Left lung (tissue), 10 donors: ENCODE results near the gene MTA1. TPM values are rescaled to one million over a fixed set of nuclear protein-coding genes. Genes with fewer than 3 reads are reported as not detected.
A peak's percentile ranks its signal among the peaks of the same experiment; 100 is the strongest.

Source experiments
- ATAC-seq: fragments of 200-7000 bp; cut with Tn5 transposase; one replicate; pipeline ENCODE4 v1.9.1; 2020; ENCODE audit warnings: moderate library complexity
- DNase-seq, 4 donors: peaks; one replicate each; pipeline ENCODE4 v3.0.0-alpha.2; 2013 to 2020
- H3K27ac ChIP-seq, 2 donors: fragments of 200-600 bp; sonication (generic) in 1 of 2; one replicate each; pipeline versions ENCODE4 v1.5.0 to v1.8.0; 2020 to 2021
- H3K27me3 ChIP-seq, 2 donors: fragments of 200-600 bp; sonication (generic) in 1 of 2; one replicate each; pipeline versions ENCODE4 v1.5.0 to v1.8.0; 2020 to 2021
- H3K36me3 ChIP-seq, 2 donors: fragments of 200-600 bp; sonication (generic) in 1 of 2; one replicate each; pipeline versions ENCODE4 v1.5.0 to v1.8.0; 2020 to 2021
- H3K4me1 ChIP-seq, 2 donors: fragments of 200-600 bp; one replicate each; pipeline ENCODE4 v1.8.0; 2021
- H3K4me3 ChIP-seq, 2 donors: fragments of 200-600 bp; sonication (generic) in 1 of 2; one replicate each; pipeline versions ENCODE4 v1.5.0 to v1.8.0; 2020 to 2021; ENCODE audit warnings: mild to moderate bottlenecking in 1 of 2
- H3K9me3 ChIP-seq, 2 donors: fragments of 200-600 bp; sonication (generic) in 1 of 2; one replicate each; pipeline versions ENCODE4 v1.5.0 to v1.8.0; 2020 to 2021
- intact Hi-C, 2 donors: fragments of 100-400 bp; cut with DNase I; formaldehyde crosslinking; loops; one replicate each; pipeline versions ENCODE4 v1.11.2 to v1.14.2; 2022
- polyA plus RNA-seq, 6 donors: library from polyadenylated mRNA; unstranded; fragments of 120-200 nt; gene quantifications; one replicate each; pipeline ENCODE4 v1.2.1, GENCODE V29; 2013; ENCODE audit not compliant: insufficient read length in 6 of 6
- total RNA-seq, 2 donors: library from RNA; stranded (reverse); fragmentation: NEBNext Ultra II Directional; extraction: Animal tissue kit (Norgen Biotek cat#: 25700); gene quantifications; one replicate each; pipeline ENCODE4 v1.2.1, GENCODE V29; 2021
- TF ChIP-seq, protein P1 (sequence below), 2 donors: fragments of 200-600 bp; sonication (generic) in 1 of 2; IDR thresholded peaks; one replicate each; pipeline versions ENCODE4 v1.5.0 to v1.8.0; 2021; ENCODE audit warnings: antibody characterized with exemption in 2 of 2
- donor health status: DM: no; HTN: yes; CAD: no.
- donor health status: DM: no; HTN: no; CAD: no.

MTA1 gene
- total and polyA plus RNA-seq, 8 donors: 60.6 to 165 (median 118) TPM

DNA sequence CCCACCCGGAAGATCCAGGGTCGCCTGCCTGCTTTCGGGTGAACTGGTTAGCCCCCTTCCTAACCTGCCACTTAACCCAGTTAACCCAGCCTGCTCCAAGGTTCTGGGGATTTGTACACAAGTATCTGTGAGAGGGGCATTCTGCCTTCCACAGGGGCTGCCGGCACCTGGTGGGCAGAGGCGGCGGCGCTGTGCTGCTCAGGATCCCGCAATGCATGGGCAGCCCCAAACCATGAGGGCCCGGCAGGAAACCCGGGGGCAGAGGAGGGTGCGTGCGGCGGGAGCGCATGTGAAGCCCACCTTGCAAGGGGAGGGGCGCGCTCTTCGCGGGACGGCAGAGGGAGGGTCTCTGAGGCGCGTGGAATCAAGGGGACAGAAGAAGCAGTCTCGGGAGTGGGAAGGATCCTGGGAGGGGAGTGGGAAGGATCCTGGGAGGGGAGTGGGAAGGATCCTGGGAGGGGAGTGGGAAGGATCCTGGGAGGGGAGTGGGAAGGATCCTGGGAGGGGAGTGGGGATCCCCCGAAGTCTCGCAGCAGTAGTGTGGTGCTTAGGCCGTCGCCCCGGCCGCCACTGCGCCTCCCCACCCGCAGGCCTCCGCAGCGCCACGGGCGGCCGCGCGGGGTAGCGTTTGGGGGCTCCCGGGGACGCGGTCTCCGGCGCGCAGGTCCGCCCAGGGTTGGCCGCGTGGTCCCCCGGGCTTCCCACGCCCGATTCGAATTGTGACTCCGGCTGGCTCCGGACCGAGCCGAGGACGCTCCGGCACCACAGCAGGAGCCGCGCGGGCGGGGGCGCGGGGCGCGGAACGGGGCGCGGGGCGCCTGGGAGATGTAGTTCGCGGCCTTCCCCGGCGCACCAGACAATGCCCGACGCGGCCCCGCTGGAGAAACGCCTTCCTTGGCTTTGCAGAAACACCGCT is 4.9 kb upstream of the MTA1 start:
- Histone ChIP-seq H3K4me1 (peaks cover 9 to 36% of the 10 kb centered on the region in 2 donors), H3K27ac (peak overlapping the region in 1 of 2 donors; percentile 37), H3K9me3 (no peaks in the 10 kb centered on the region), H3K27me3 (peaks cover 14 to 56% of the 10 kb centered on the region in 2 donors), H3K36me3 (no peaks in the 10 kb centered on the region), H3K4me3 (peak overlapping the region; percentile 37 to 50)
- DNase-seq (peak in 3 of 4 donors; percentile 54 to 89 (median 67)), ATAC-seq (peak; percentile 80)
- intact Hi-C loops: no loop called here
- TF ChIP-seq, protein P1, sequence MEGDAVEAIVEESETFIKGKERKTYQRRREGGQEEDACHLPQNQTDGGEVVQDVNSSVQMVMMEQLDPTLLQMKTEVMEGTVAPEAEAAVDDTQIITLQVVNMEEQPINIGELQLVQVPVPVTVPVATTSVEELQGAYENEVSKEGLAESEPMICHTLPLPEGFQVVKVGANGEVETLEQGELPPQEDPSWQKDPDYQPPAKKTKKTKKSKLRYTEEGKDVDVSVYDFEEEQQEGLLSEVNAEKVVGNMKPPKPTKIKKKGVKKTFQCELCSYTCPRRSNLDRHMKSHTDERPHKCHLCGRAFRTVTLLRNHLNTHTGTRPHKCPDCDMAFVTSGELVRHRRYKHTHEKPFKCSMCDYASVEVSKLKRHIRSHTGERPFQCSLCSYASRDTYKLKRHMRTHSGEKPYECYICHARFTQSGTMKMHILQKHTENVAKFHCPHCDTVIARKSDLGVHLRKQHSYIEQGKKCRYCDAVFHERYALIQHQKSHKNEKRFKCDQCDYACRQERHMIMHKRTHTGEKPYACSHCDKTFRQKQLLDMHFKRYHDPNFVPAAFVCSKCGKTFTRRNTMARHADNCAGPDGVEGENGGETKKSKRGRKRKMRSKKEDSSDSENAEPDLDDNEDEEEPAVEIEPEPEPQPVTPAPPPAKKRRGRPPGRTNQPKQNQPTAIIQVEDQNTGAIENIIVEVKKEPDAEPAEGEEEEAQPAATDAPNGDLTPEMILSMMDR (IDR thresholded peaks at IDR 0.05): peak; percentile 75 to 81

DNA sequence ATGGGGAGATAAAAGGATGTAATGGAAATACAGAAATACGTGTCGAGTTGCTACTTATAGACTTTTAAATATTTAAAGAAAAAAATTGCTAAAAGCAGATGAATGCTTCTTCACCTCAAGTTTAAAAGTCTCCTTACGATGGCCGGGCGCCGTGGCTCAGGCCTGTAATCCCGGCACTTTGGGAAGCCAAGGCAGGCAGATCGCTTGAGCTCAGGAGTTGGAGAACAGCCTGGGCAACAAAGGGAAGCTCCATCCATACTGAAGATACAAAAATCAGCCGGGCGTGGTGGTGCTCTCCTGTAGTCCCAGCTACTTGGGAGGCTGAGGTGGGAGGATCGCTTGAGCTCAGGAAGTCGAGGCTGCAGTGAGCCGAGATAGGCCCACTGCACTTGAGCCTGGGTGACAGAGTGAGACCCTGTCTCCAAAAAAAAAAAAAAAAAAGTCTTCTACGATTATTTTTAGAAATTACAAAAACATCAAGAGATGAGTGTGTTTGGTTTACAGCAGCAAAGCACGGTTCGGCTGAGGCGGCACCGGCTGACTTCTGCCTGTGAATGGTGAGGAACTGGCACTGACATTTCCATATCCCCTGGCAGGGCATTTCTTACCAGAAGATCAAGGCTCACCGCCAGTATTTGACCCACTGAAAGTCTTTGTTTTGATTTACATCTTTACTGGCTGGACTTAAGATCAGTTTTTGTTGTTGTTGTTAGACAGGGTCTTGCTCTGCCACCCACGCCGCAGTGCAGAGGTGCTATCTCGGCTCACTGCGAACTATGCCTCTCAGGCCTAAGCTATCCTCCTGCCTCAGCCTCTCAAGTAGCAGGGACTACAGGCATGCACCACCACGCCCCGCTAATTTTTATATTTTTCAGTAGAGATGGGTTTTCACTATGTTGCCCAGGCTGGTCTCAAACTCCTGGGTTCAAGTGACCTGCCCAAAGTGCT is 3.9 kb upstream of the MTA1 start:
- Histone ChIP-seq H3K27me3 (peaks cover 10 to 46% of the 10 kb centered on the region in 2 donors), H3K36me3 (no peaks in the 10 kb centered on the region), H3K27ac (no peak overlapping the region), H3K4me1 (peaks cover 9 to 38% of the 10 kb centered on the region in 2 donors), H3K4me3 (peak overlapping the region in 1 of 2 donors; percentile 50), H3K9me3 (no peaks in the 10 kb centered on the region)
- DNase-seq (peak in 1 of 4 donors; percentile 54), ATAC-seq (no peak)
- intact Hi-C loops: no loop called here
- TF ChIP-seq, protein P1 (IDR thresholded peaks at IDR 0.05): no peak

- TF ChIP-seq, protein P1 (IDR thresholded peaks at IDR 0.05): no peak
These were observed 3.0 kb upstream of the MTA1 start for GRCh38 chr14:105416671-105417070.

GRCh38 chr14:105417690-105418121 is 1.9 kb upstream of the MTA1 start:
- ATAC-seq (no peak), DNase-seq (peak in 1 of 4 donors; percentile 17)
- H3K4me1 ChIP-seq: peaks cover 19 to 41% of the 10 kb centered on the region in 2 donors
- H3K4me3 ChIP-seq: no peak overlapping the region
- TF ChIP-seq, protein P1 (IDR thresholded peaks at IDR 0.05): no peak
- peaks cover 0 to 4% of the 10 kb centered on the region in 2 donors for H3K36me3 ChIP-seq
- peaks cover 0 to 26% of the 10 kb centered on the region in 2 donors for H3K27me3 ChIP-seq
- intact Hi-C loops: no loop called here
- H3K27ac ChIP-seq: no peak overlapping the region
- H3K9me3 ChIP-seq: no peaks in the 10 kb centered on the region

More at GRCh38 chr14:105416671-105417070, 3.0 kb upstream of the MTA1 start:
- no peak for ATAC-seq
- H3K36me3 ChIP-seq: peaks cover 0 to 4% of the 10 kb centered on the region in 2 donors
- intact Hi-C loops: no loop called here
- H3K4me3 ChIP-seq: no peak overlapping the region
- H3K27me3 ChIP-seq: peaks cover 6 to 37% of the 10 kb centered on the region in 2 donors
- H3K27ac ChIP-seq: no peak overlapping the region
- peaks cover 15 to 38% of the 10 kb centered on the region in 2 donors for H3K4me1 ChIP-seq
- H3K9me3 ChIP-seq: no peaks in the 10 kb centered on the region
- peak in 1 of 4 donors; percentile 25 for DNase-seq
